Activated CD4-positive, CD25-positive, alpha-beta regulatory T cell treated with anti-CD3 and anti-CD28 coated beads, Interleukin-2, amount 50 U/mL, for 72 hours (primary cell): Measurements from ENCODE around the gene LHX1.

Experiments
- DNase-seq: peaks from one replicate; pipeline ENCODE4 v3.0.0; 2021

LHX1 gene

DNA sequence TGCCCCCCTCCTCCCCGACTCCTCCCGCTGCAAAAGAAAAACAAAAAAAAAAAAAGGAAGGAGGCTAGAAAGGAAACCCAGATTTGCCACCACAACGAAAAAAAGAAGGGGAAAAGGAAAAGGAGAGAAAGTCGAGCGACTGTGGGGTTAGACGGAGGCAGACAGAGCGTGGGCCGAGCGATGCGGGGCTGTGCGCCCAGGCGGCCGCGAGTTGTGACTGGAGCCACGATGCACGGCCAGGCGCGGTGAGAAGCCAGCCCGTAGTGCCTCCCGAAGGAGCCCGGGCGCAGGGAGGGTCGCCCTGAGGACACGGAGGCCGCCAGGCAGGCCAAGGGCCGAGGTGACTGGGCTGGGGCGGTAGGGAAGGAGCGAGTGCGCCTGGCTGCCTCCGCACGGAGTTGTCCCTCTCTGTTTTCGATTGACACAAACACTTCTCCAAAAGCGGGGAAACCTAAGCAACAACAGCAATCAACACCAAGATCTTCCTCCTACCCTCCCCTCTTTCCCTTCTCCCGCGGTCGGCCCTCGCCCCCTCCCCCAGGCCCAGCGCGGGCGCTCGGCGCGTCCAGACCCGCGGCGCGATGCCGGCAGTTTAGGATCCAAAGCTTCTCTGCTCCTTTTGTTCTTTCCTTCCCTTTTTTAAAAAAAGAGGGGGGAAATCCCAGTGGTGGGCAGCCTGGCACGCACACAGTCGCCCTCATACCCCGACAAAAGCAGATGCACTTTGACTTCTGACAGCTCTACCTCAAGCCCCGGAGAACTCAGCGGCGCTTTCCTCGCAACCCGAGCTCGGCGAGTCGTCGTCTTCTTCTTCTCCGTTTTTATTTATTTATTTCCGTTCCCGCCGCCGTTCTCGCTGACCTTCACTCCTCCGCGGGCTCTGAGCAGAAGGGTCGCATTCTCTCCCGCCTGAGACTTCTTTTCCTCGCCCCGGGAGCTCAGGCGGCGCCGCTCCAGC lies at the start of gene LHX1:
Gene LHX1 (plus strand): TSS at position 475 of the 958 bp plus-strand sequence. CDS start 723 bp downstream, outside the sequence.
- no peak for DNase-seq

DNA sequence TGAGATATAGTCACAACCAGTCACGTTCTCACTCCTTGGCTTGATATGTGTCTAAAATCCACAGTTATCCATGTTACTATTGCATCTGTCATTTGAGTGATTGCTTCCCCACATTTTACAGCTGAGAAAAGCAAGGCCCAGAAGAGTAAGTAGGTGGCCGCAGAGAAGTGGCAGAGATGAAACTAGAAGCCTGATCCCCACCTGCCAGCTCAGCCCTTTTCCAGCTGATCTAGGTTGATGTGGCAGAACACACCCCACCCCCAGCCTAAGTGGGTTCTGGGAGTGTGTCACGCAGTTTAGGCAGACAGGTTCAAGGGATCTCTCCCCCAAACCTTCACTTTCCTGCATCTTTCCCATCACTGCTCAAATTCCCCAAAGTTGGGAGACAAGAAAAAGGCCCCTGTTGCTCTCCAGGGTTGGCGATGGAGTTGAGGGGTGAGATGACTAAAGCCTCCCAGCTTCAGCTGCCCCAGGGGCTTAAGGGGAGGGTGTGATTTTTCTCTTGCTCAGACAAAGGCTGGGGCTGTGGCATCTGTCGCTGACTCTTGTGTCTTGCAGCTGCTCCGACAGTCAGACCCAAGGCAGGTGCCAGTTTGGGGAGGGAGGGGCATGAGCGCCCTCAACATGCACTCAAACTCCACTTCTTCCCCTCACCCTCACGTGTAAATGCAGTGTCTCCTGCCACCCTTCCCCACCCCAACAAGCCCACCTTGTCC lies 48.9 kb upstream of the LHX1 start:
- no peak for DNase-seq

DNA sequence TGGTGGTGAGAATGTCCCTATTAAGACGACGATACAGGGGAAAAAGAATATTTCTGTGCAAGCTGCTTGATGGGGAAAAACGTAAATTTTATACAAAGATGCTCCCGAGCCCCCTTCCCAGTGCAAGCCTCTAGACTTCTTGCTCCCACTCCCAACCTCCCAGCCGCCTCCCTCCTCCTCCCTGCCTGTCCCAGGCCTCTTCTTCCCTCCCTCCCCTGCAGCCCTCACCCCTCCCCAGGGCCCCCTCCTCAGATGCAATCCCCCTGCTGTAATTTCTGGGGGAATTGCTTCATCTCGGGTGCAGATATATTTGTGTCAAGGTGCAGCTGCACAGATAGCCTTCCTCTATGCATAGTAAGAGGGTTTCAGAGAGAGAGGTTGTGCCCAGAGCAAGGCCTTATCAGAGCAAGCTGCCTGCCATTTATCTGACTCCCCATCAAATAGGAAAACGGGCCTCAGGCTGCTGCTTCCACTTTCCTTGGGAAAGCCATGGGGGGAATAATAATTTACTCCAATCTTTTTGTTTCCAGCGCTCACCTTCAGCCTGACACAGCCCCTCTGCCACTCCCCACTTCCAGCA lies 47.4 kb upstream of the LHX1 start:
- DNase-seq, result no peak

DNA sequence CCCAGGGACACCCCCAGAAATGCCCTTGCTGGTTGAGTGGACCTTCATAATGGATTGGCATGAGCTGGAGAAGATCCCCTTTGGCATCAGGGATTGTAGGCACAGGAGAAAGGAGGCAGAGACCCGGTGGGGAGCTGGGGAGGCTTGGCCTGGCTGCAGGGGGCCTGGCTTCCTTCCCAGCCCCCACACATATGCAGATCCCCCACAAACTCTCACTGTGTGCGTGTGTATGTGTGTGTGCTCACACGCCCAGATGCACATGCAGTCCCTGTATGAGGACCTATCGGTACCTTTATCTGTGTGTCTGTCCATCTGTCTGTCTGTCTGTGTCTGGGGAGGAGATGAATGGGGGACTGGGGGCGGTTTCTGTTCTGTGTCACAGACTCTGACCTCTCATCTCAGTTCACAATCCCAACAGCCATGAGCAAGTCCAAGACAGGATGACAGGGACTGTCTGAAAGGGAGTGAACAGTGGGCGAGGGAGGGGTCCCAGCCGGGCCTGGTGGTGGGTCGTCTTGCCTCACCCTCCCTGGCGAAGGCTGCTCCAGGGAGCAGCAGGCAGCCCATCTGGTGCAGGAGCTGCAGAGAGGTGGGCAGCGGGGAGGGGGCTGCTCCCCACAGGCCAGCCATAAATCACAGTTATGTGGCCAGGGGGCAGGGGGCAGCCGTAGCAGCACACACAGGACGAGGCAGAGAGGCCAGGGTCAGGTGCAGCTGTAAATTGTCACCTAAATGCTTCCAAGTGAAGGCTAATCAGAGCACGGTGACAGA lies 46.7 kb upstream of the LHX1 start:
- no peak for DNase-seq

DNA sequence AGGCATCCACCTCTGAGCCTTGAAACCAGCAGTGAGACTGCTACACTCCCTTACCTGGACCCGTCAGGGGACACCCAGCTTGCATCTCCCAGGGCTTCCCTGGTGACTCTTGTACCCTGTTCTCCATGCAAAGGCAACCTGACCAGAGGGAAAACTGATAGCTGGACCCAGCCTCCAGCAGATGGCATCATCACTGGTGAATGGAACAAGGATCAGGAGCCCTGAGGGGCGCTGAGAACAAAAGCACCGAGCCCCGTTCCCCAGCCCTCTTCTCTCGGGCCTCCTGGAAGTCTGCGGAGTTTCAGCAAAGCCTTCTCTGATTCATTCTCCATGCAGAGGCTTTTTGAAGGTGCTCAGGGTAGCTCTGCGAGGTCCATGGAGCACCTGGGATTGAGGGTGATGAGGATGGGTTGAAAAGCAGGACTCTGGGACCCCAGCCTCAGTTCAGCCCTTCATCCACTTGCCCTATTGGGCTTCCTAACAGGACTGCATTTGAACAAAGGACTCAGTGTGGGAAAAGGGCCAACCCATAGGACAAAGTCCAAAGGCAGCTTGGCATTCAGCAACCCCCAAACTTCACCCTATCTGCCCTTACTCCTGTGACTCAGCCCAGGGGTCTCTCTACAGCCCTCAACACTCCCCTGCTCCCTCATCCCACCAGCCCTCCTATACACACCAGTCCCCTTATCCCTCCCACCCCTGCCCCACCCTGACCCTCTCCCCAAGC lies 45.0 kb upstream of the LHX1 start:
- DNase-seq, result no peak

DNA sequence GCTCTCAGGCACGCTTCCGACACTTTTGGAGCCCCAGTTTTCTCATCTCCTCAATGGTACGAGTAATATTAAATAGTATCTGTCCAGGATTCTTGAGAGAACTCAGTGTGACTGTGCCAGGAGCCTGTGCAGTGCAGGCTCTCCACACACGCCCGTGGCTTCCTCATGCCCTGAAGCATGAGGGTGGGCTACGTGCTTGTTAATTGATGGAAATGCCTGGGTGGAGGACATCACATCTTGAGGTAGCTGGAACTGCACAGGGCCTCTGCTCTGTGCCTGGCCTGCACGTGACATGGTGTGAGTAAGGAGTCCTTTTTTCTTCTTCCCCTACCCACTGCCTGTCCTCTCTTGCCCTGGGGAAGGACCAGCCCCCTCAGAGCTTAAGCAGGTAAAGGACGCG lies 43.1 kb upstream of the LHX1 start:
- DNase-seq, result no peak

DNA sequence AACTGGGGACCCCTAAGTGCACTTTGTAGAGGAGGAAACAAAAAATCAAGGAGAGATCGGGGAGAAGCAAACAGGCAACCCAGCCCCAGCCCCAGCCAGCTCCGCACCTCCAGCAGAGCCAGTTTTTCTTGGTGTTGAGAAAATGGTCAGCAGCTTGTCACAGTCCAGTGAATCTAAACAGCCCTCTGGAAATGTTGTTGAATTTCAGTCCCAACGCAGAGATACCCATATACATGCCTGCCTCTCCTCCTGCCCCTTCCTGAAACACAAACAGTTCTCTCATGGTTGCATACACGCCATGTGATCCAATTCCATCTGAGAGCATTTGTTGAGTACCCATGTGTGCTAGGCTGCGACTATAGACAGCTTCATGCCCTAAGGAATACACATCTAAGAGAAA lies 42.4 kb upstream of the LHX1 start:
- DNase-seq, result no peak

DNA sequence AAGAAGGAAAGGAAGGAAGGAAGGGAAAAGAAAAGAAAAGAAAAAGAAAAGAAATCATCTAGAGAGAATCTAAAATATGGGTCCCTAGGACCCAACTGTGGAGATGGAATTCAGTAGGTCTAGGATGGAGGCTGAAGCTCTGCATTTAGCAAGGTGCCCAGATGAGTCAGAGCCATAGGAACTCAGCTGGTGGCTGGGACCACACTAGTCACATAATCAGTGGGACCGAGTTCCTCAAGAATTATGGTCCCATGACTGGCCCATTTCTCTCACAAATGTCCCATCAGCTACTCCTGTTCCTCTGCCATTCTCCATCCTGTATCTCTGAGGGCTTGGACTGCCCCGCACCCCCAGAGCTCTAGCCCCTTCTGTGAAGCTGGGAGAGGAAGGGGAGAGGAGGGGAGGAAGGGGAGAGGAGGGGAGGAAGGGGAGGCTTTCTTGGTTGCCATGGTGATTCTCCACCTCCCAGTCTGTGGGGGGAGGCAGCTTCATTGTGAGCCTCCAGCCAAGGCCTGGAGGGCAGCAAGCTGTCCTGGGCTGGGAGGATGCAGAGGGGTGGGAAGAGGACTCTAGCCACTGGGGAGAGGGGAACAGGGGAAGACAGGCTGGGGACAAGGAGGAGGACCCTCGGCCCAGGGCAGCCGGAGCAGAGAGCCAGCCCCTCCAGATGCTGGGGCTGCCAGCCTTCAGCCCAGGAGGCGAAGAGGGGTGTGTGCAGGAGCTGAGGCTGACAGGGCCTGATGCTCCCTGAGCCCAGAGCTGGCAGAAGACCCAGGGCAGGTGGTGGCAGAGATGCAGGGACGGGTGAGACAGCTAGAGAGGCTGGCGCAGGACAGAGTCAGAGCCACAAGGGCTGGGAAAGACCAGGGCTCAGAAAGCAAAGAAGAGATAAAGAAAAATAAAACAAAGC lies 37.8 kb upstream of the LHX1 start:
- DNase-seq, result no peak

DNA sequence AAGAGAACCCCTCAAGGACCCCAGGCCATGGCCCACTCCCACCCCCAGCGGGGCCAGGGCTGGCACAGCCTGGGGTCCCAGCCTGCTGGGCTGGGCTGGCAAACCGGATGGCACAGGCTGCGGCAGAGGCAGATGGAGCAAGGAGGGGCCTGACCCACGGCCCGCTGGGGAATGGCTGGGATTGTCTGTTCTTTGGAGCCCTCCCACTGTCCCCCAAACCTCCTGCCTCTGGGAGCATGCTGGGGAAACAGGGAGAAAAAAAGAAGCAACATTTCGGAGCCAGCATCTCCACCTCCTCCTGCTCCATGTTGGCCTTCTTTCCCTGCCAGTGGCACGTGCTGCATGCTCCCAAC lies 37.1 kb upstream of the LHX1 start:
- no peak for DNase-seq

DNA sequence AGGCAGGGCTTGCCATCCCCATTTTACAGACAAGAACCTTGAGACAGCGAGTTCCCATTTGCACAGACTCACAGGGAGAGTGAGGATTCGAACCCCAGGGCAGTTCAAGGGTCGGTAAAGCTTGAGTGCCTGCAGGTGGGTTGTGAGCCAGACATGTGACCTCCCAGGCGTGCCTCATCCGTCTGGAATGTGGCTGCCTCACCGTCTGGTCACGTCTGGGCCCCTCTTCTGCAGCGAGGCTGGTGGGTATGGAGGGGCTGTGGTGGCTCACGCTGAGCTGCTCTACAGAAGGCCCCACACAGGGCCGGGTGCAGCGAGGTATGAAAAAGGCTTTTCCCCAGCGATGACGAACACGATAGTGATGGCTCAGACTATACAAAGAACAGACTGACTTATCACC lies 35.8 kb upstream of the LHX1 start:
- no peak for DNase-seq

DNA sequence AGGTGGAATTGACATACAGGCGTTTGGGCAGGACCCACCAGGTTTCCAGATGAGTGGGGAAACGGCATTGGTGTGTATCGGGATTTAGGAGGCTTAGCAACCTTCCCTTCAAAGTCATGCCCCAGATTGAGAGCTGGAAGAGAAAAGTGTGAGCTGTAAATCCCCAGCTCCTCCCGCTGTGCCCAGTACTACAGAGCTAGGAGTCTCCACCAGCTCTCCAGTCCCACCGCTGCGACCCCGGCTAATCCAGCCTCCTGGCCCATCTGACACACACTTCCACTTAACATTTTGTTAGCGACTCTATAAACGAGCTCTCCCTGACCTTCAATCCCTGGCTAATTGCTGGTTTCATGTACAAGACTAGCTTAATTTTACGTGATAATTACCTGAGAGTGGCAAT lies 29.9 kb upstream of the LHX1 start:
- no peak for DNase-seq

DNA sequence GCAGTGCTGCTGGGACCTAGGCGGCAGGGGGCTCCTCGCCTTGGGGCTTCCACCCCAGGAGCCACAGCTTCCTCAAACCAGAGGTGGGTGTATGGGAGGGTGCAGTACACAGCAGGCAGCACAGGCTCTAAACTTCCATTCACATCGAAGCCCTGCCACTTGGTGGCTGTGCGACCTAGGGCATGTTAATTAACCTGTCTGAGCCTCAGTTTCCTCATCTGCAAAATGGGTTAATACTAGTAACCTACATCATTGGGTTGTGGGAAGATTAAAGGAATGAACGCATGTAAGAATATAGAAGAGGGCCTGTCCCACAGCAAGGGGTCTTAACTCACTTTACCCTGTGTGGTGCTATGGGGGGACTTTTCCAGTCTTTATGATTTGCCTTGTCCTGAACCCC lies 26.8 kb upstream of the LHX1 start:
- no peak for DNase-seq

DNA sequence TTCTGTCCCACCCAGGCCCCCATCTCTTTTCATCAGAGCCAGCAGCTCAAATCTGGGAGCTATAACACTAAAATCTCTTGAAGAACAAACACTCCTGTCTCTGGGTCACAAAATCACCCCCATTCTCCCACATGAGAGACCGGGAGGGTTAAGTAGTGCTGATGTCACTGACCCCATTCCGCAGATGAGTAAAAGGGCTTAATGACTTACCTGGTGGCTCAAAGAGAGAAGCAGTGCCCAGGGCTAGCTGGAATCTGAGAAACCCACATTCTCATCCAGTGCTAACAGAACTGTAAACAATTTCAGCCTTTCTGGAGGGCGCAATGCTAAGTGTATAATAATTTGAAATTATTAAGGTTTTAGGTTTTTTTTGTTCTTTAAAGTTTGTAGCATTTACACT lies 26.3 kb upstream of the LHX1 start:
- DNase-seq, result no peak

DNA sequence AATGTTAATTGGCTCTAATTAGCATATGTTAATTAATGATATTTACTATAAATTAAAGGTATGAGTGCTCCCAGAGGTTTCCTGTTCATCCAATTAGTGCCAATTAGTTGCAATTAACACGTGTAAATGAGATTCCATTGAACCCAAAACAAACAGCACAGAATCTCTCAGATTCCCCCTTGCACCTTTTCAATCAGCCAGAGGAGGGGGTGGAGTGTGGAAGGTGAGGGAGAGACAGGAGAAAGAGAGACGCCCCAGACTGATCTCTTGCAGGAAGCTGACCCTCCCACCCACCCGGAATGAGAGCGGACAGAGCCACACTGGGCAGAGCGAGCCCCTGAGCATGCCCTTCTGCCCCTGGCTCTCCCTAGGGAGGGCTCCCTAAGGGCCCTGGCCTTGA lies 24.1 kb upstream of the LHX1 start:
- no peak for DNase-seq

DNA sequence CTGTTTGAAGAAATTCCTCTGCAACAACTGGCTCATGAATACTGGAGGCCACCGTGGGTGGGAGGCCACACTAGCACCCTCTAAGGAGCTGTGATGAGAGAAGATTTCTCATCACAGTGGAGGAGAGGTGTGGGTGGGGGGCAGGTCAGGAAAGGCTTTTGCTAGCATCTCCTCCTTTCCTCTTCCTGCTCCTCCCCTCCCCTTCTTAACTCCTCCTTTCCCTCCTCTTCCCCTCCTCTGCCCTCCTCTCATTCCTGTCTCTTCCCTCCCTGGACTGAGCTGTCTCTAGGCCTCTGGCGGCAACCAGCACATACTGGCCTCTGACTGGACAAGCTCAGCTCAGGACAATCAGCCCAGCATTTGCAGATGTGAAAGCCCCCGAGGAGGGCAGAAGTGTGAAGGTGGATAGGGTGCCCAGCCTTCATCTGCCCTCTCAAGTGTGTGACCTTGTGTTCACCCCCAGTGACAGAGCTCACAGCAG lies 19.0 kb upstream of the LHX1 start:
- no peak for DNase-seq

DNA sequence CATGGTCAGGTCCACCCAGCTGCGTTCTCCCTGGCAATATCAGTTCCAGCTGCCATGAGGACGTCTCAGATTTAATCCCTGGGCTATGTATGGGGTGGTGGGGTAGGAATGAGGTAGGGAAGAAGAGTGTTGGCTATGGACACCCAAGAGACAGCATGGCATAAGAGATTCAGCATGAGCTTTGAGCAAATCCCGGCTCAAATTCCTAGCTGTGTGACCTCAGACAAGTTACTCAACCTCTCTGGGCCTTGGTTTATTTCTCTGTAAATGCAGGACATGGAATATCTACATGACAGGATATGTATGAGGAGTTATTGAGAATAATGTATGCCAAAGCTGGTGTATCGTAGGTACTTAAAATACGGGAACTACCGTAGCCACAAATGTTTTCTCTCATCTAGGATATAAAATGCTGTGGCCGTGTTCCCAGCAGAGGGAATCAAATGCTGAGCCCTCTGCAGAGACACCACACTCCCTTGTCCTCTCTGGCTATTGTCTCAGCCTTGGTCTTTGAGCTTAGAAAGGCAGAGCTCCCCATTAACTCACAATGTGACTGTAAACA lies 17.8 kb upstream of the LHX1 start:
- DNase-seq, result no peak

DNA sequence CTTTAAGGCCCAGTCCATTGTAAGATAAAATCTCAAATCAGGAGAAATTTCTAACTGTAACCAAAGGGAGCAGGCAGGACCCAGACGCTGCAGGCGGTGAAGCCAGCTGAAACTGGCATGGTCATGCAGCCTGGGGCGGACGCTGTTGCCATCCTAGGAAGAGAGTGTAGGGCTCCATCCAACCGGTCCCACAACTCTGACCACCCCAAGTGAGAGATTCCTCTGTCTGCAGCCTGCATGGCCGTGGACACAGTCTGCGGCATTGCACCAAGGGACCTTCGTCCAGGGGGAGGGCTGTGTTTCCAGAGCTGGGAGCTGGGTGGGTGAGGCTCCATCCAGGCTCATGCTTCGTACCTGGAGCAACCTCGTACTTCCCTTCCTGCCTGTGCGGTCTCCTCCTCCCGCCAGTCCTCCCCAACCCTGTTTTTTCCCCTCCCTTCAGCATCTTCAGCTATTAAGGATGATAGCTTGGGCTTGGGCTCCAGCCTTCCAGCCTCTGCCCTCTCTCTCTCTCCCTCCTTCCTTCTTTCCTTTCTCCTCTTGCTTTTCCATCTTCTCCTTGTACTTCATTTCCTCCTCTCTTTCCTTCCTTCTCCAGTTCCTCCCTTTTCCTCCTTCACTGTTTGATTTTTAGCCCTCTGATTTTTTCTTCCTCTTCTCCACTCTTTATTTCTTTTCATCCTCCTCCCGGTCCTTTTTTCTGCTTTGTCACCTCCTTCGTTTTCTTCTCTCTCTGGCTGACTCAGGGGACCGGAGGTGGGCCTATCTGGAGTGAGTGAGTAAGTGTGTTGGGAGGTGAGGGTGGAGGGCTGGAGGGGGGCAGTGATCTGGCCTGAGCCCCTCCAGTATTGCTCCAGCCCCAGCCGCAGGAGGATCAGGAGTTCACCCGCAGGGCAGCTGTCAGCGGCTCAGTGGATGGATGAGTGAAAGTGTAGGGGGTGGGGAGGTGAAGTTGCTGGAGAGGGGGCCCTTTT lies 17.0 kb upstream of the LHX1 start:
- no peak for DNase-seq

DNA sequence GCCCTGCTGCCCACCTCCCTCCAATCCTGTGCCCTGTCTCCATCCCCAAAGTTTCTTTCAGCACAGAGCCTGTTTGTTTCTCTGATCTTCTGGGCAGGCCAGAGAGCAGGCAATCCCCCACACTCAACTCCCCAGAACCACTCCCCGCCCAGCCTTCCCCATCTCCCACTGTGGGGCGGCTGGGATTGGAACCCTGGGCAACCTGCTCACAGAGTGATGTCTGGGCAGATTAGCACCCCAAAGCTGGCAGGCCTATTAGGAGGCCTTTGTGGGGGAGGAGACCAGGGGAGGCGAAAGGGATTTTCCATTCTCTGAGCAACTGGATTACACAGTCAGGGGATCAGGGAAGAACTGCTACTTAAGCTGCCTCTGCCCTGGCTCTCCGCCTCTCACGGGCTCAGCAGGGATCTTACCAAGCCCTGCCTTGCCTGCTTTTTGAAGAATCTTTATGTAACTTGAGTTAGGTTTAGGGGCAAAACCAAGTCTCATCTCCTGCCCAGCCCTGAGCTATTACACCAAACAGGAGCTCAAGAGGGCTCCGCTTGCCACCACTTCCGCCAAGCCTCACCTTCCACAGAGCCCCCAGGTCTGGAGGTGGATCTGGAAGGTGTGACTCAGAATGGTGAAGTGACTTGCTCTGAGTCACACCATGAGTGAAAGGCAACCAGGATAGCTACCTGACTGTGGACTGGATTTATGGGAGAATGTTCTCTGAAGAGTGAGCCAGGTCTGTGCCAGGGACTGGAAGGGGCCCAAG lies 16.0 kb upstream of the LHX1 start:
- DNase-seq, result peak; percentile 33

DNA sequence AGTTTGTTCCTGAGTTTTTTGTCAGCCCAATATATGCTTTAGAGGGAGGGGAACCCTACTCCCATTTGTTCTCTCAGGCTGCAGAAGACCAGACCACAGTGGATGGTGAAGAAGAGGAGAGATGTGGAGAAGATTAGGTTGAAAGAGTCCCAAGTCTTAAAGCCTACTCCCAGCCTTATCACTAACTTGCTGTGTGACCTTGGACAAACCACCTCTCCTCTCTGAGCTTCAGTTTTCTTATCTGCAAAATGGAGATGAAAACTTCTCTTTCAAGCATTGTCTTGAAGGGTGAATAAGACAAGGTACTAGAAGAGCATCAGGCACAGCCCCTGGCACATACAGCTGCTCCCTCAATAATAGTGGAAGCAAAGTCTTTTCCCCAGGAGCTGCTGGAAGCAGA lies 15.1 kb upstream of the LHX1 start:
- DNase-seq, result no peak
